GM12865 (cell line): ENCODE measurements around the gene PCDH9.

Experiments
- DNase-seq: peaks from one replicate; pipeline ENCODE4 v3.0.0; 2010; ENCODE audit warnings: low read depth
- H3K4me3 ChIP-seq: 2 replicates; pipeline ENCODE4 v1.5.1; 2011; ENCODE audit warnings: mild to moderate bottlenecking, low read depth, low read length, control low read depth
- CTCF ChIP-seq: IDR thresholded peaks from 2 replicates; pipeline ENCODE4 v1.5.1; 2011; ENCODE audit warnings: low read length, control low read depth, low read depth, inconsistent platforms; ENCODE audit not compliant: insufficient read depth; ENCODE audit errors: missing control alignments

Gene PCDH9

DNA sequence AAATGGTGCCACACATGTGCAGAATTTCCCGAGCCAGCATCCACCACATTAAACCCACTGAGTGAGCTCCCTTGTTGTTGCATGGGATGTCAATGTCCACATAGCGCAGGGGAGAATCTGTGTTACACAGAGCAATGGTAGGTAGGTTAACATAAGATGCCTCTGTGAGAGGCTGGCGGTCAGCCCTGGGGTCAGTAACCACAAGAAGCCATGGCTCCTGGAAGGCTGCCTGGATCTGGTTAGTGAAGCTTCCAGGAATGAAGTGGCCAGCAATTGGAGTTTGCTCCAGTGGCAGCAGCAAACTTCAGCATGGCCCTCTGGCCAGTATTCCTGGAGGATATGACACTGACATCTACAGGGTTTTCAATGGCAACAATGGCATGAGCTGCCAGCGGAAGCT lies 37.0 kb upstream of the PCDH9 start:
- no peak overlapping the region for H3K4me3 ChIP-seq
- no peak for DNase-seq
- TF ChIP-seq CTCF, result no peak

- no peak for DNase-seq
- no peak overlapping the region for H3K4me3 ChIP-seq
- no peak for TF ChIP-seq CTCF
Observed at GRCh38 chr13:67259208-67259607, 29.1 kb upstream of the PCDH9 start.

DNA sequence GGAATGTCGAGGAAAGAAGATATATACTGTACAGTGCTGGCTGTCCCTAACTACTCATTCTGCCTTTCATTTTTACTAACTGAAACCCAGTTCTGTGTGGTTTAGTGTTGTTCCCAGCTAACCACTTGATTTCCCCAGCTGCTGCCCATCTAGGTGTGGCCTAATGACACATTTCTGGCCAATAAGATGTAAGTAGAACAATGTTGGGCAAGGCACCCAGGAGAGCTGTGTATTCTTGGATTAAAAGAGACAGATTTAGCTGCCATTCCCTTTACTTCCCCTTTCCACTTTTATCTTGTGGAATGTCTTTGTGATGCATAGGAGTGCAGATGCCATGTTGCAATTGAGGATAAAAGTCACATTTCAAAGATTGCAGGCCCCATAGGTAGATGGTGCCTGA lies 28.3 kb upstream of the PCDH9 start:
- no peak overlapping the region for H3K4me3 ChIP-seq
- no peak for TF ChIP-seq CTCF
- DNase-seq, result no peak

GRCh38 chr13:67238861-67239260 lies 8.7 kb upstream of the PCDH9 start:
- no peak overlapping the region for H3K4me3 ChIP-seq
- no peak for TF ChIP-seq CTCF
- DNase-seq, result no peak

- peak; percentile 40 for TF ChIP-seq CTCF
- DNase-seq, result peak; percentile 30
Observed at GRCh38 chr13:67238277-67238859, 8.2 kb upstream of the PCDH9 start.

GRCh38 chr13:67235265-67235664 lies 5.1 kb upstream of the PCDH9 start:
- no peak for DNase-seq
- no peak overlapping the region for H3K4me3 ChIP-seq
- TF ChIP-seq CTCF, result no peak

More at GRCh38 chr13:67238277-67238859, 8.2 kb upstream of the PCDH9 start:
- no peak overlapping the region for H3K4me3 ChIP-seq

- TF ChIP-seq CTCF, result no peak
- no peak for DNase-seq
Observed at GRCh38 chr13:67232384-67232783, 2.2 kb upstream of the PCDH9 start.

More at GRCh38 chr13:67232384-67232783, 2.2 kb upstream of the PCDH9 start:
- no peak overlapping the region for H3K4me3 ChIP-seq
